ENCODE measurements around the gene LCE6A. TPM values are rescaled to one million over a fixed set of nuclear protein-coding genes. Genes with fewer than 3 reads are reported as not detected.

Gene LCE6A
- total RNA-seq, 1 donor from 2014 or later = not detected

DNA sequence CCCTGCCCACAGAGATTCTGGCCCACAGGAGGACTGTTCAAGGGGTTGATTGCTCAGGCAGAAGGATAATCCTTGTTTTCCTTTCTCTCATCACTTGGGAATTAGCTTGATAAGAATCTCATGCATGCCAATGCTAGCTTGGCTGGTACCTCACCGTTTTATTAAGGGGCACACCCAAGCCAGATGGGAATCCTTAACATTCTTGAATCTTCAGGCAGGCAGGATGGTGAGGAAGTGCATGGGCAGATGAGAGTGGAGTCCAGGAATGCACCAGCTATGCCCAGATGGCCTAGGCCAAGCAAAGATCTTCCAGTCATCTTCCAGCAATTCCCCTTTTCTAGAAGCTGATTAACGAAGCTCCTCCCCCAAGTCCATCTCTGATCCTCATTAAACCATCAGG, 13.0 kb downstream of the LCE6A start:
- TF ChIP-seq EZH2 (IDR thresholded peaks at IDR 0.05; ENCODE audit: insufficient read depth, low read length) = no peak
- TF ChIP-seq, protein P1, sequence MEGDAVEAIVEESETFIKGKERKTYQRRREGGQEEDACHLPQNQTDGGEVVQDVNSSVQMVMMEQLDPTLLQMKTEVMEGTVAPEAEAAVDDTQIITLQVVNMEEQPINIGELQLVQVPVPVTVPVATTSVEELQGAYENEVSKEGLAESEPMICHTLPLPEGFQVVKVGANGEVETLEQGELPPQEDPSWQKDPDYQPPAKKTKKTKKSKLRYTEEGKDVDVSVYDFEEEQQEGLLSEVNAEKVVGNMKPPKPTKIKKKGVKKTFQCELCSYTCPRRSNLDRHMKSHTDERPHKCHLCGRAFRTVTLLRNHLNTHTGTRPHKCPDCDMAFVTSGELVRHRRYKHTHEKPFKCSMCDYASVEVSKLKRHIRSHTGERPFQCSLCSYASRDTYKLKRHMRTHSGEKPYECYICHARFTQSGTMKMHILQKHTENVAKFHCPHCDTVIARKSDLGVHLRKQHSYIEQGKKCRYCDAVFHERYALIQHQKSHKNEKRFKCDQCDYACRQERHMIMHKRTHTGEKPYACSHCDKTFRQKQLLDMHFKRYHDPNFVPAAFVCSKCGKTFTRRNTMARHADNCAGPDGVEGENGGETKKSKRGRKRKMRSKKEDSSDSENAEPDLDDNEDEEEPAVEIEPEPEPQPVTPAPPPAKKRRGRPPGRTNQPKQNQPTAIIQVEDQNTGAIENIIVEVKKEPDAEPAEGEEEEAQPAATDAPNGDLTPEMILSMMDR (IDR thresholded peaks at IDR 0.05; ENCODE audit: insufficient read depth, low read depth, low read length) = no peak
- no peak overlapping the region for H3K27ac Mint-ChIP-seq (ENCODE audit: unreplicated experiment)
- no peaks in the 10 kb centered on the region for H3K4me1 Mint-ChIP-seq (ENCODE audit: low read depth, unreplicated experiment)
- H3K4me3 Mint-ChIP-seq (ENCODE audit: unreplicated experiment) = no peak overlapping the region
- H3K79me2 ChIP-seq (ENCODE audit: insufficient read depth, low read length) = no peaks in the 10 kb centered on the region
- H3K4me3 ChIP-seq (ENCODE audit: insufficient read depth, low read depth, low read length) = no peak overlapping the region
- no peaks in the 10 kb centered on the region for H4K20me1 ChIP-seq (ENCODE audit: insufficient read depth, low read length)
- H3K36me3 Mint-ChIP-seq (ENCODE audit: low read depth, unreplicated experiment) = no peaks in the 10 kb centered on the region
- peaks cover 11% of the 10 kb centered on the region for H3K27me3 Mint-ChIP-seq (ENCODE audit: low read depth, unreplicated experiment)
- H3K27ac ChIP-seq (ENCODE audit: low read depth, low read length) = no peak overlapping the region
- no peaks in the 10 kb centered on the region for H3K36me3 ChIP-seq (ENCODE audit: insufficient read depth, low read length)
- H3K9me3 Mint-ChIP-seq (ENCODE audit: unreplicated experiment) = no peaks in the 10 kb centered on the region
- FAIRE-seq (no peak), DNase-seq (ENCODE audit: low read depth) (no peak)
- no peaks in the 10 kb centered on the region for H3K4me1 ChIP-seq (ENCODE audit: insufficient read depth, low read length)
- H3K9ac ChIP-seq (ENCODE audit: low read length) = no peak overlapping the region
- H2AFZ ChIP-seq (ENCODE audit: low read depth, low read length) = no peak overlapping the region
- H3K9me3 ChIP-seq (ENCODE audit: insufficient read depth, low read depth, low read length) = peaks cover 3% of the 10 kb centered on the region
- no peak overlapping the region for H3K4me2 ChIP-seq (ENCODE audit: low read length)
- no peaks in the 10 kb centered on the region for H3K27me3 ChIP-seq (ENCODE audit: insufficient read depth, low read length)

DNA sequence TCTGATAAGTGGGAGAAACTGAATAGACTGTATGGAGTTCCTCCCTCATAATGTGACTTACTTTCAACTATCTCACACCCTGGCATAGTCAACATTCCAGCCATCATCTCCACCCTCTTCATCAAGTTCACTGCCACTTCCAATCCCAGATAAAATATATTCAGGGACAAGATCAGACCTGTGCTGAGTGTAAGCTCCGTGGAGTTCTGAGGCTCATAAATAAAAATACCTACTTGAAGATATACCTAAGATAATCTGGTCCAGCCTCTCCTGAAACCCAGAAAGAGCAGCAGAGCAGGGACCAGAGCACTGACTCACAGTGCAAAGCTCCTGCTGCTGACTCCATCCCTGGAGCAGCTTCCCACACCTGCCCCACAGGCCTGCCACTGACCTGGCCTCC, 15.4 kb downstream of the LCE6A start:
- DNase-seq (ENCODE audit: low read depth) = no peak
- H4K20me1 ChIP-seq (ENCODE audit: insufficient read depth, low read length) = no peaks in the 10 kb centered on the region
- H3K27me3 ChIP-seq (ENCODE audit: insufficient read depth, low read length) = no peaks in the 10 kb centered on the region
- no peaks in the 10 kb centered on the region for H3K79me2 ChIP-seq (ENCODE audit: insufficient read depth, low read length)
- H3K9ac ChIP-seq (ENCODE audit: low read length) = no peak overlapping the region
- peaks cover 3% of the 10 kb centered on the region for H3K9me3 ChIP-seq (ENCODE audit: insufficient read depth, low read depth, low read length)
- TF ChIP-seq EZH2 (IDR thresholded peaks at IDR 0.05; ENCODE audit: insufficient read depth, low read length) = no peak
- TF ChIP-seq, protein P1 (IDR thresholded peaks at IDR 0.05; ENCODE audit: insufficient read depth, low read depth, low read length) = no peak
- Mint-ChIP-seq H3K27me3 (ENCODE audit: low read depth, unreplicated experiment) (peaks cover 14% of the 10 kb centered on the region), H3K4me3 (ENCODE audit: unreplicated experiment) (no peak overlapping the region), H3K27ac (ENCODE audit: unreplicated experiment) (no peak overlapping the region), H3K9me3 (ENCODE audit: unreplicated experiment) (no peaks in the 10 kb centered on the region), H3K36me3 (ENCODE audit: low read depth, unreplicated experiment) (no peaks in the 10 kb centered on the region), H3K4me1 (ENCODE audit: low read depth, unreplicated experiment) (no peaks in the 10 kb centered on the region)
- H3K4me2 ChIP-seq (ENCODE audit: low read length) = no peak overlapping the region
- H3K4me3 ChIP-seq (ENCODE audit: insufficient read depth, low read depth, low read length) = no peak overlapping the region
- FAIRE-seq = no peak
- no peak overlapping the region for H2AFZ ChIP-seq (ENCODE audit: low read depth, low read length)
- no peak overlapping the region for H3K27ac ChIP-seq (ENCODE audit: low read depth, low read length)
- no peaks in the 10 kb centered on the region for H3K4me1 ChIP-seq (ENCODE audit: insufficient read depth, low read length)
- H3K36me3 ChIP-seq (ENCODE audit: insufficient read depth, low read length) = no peaks in the 10 kb centered on the region

DNA sequence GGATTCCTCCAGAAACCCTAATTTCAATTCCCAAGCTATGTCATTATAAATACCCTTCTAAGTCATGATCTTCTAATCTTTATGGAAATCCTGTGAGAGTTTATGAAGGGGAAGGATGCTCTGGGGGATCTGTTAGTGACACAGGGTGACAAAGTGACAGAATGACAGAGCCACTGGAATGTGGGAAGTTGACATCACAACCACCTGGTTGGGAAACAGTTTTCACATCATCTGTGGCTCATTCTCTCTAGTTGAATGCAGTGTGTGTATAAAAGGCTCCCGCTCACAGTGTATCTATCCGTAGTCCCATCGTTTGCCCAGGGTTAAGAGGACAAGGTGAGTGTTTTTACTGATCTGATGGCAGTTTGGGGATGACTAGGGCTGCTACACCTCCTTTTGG, 17.0 kb downstream of the LCE6A start, which contains the start of gene LCE7A:
Gene LCE7A, plus strand, starts transcription at position 301 of the 400 bp plus-strand sequence. CDS start 702 bp downstream, outside the sequence.
- Histone ChIP-seq H3K27me3 (ENCODE audit: insufficient read depth, low read length) (no peaks in the 10 kb centered on the region), H3K4me3 (ENCODE audit: insufficient read depth, low read depth, low read length) (no peak within 1 kb of the TSS), H3K9ac (ENCODE audit: low read length) (no peak within 1 kb of the TSS), H2AFZ (ENCODE audit: low read depth, low read length) (no peak within 1 kb of the TSS), H3K36me3 (ENCODE audit: insufficient read depth, low read length) (no peaks in the 10 kb centered on the region), H4K20me1 (ENCODE audit: insufficient read depth, low read length) (no peaks in the 10 kb centered on the region), H3K79me2 (ENCODE audit: insufficient read depth, low read length) (no peaks in the 10 kb centered on the region), H3K27ac (ENCODE audit: low read depth, low read length) (no peak within 1 kb of the TSS), H3K4me2 (ENCODE audit: low read length) (no peak within 1 kb of the TSS), H3K9me3 (ENCODE audit: insufficient read depth, low read depth, low read length) (peaks cover 3% of the 10 kb centered on the region), H3K4me1 (ENCODE audit: insufficient read depth, low read length) (no peaks in the 10 kb centered on the region)
- H3K9me3 Mint-ChIP-seq (ENCODE audit: unreplicated experiment) = no peaks in the 10 kb centered on the region
- H3K27ac Mint-ChIP-seq (ENCODE audit: unreplicated experiment) = no peak within 1 kb of the TSS
- no peak within 1 kb of the TSS for H3K4me3 Mint-ChIP-seq (ENCODE audit: unreplicated experiment)
- H3K27me3 Mint-ChIP-seq (ENCODE audit: low read depth, unreplicated experiment) = peaks cover 14% of the 10 kb centered on the region
- TF ChIP-seq, protein P1 (IDR thresholded peaks at IDR 0.05; ENCODE audit: insufficient read depth, low read depth, low read length) = no peak
- no peak for TF ChIP-seq EZH2 (IDR thresholded peaks at IDR 0.05; ENCODE audit: insufficient read depth, low read length)
- FAIRE-seq = no peak
- no peak for DNase-seq (ENCODE audit: low read depth)
- no peaks in the 10 kb centered on the region for H3K36me3 Mint-ChIP-seq (ENCODE audit: low read depth, unreplicated experiment)
- no peaks in the 10 kb centered on the region for H3K4me1 Mint-ChIP-seq (ENCODE audit: low read depth, unreplicated experiment)

All from astrocyte (in vitro differentiated cells and primary cell).